Retina (tissue), 1 donor: Measurements from ENCODE around the gene STRN4.

Experiments used
- DNase-seq: peaks from one replicate; pipeline ENCODE4 v3.0.0-alpha.2; 2016

The STRN4 gene

GRCh38 chr19:46742926-46743480, 3.2 kb downstream of the STRN4 start:
- no peak for DNase-seq

- DNase-seq: no peak
These were observed 4.8 kb downstream of the STRN4 start for GRCh38 chr19:46741447-46741846.

GRCh38 chr19:46739290-46739771, 6.9 kb downstream of the STRN4 start:
- no peak for DNase-seq

- no peak for DNase-seq
These were observed 8.5 kb downstream of the STRN4 start for GRCh38 chr19:46737761-46738171.

- DNase-seq: no peak
These were observed 9.0 kb downstream of the STRN4 start for GRCh38 chr19:46737298-46737654.

- no peak for DNase-seq
These were observed 9.5 kb downstream of the STRN4 start for GRCh38 chr19:46736531-46737297.

GRCh38 chr19:46733690-46734292, 12.5 kb downstream of the STRN4 start:
- no peak for DNase-seq

- no peak for DNase-seq
These were observed 13.1 kb downstream of the STRN4 start for GRCh38 chr19:46732966-46733689.

GRCh38 chr19:46732172-46732938, 13.9 kb downstream of the STRN4 start:
- no peak for DNase-seq

- DNase-seq: no peak
These were observed 14.7 kb downstream of the STRN4 start for GRCh38 chr19:46731584-46731983.

- no peak for DNase-seq
These were observed 15.2 kb downstream of the STRN4 start for GRCh38 chr19:46731007-46731501.

GRCh38 chr19:46730595-46730994, 15.7 kb downstream of the STRN4 start:
- DNase-seq: no peak

- no peak for DNase-seq
These were observed 16.1 kb downstream of the STRN4 start for GRCh38 chr19:46730187-46730586.

- DNase-seq: no peak
These were observed 16.6 kb downstream of the STRN4 start for GRCh38 chr19:46729696-46730095.

GRCh38 chr19:46728693-46729339, 17.4 kb downstream of the STRN4 start:
- peak; percentile 64 for DNase-seq

GRCh38 chr19:46728208-46728607, 18.0 kb downstream of the STRN4 start:
- no peak for DNase-seq

GRCh38 chr19:46727757-46728156, 18.5 kb downstream of the STRN4 start:
- no peak for DNase-seq

- DNase-seq: no peak
These were observed 19.2 kb downstream of the STRN4 start for GRCh38 chr19:46726971-46727501.

- no peak for DNase-seq
These were observed 19.7 kb downstream of the STRN4 start for GRCh38 chr19:46726551-46726950.

- DNase-seq: no peak
These were observed 20.3 kb downstream of the STRN4 start for GRCh38 chr19:46725859-46726393.

- no peak for DNase-seq
These were observed 21.0 kb downstream of the STRN4 start for GRCh38 chr19:46725036-46725820.
